ENCODE measurements around the gene SURF1.

Gene SURF1

DNA sequence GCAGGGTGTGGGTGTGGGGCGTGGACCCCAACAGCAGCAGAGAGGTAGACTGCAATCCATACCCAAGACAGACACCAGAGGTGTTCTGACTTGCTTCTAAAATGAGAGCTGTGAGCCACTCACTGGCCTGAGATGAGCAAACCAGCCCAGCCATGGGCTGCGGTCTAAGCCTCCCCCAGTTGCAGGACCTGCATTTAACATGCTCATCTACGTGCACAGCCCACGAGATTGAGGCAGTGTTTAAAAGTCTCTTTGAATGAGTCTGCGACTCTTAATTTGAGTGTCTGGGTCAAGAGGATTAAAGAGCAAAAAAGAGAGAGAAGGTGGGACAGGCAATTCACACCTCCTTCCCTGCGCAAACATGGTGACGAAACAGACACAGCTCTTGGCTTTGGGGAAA is 13.6 kb upstream of the SURF1 start:
- no peak for DNase-seq (ENCODE audit: low read depth)
- no peak overlapping the region for H3K4me3 ChIP-seq (ENCODE audit: low read length)
- TF ChIP-seq CTCF (IDR thresholded peaks at IDR 0.05; ENCODE audit: insufficient read depth, low read depth, low read length, missing control alignments), result no peak

DNA sequence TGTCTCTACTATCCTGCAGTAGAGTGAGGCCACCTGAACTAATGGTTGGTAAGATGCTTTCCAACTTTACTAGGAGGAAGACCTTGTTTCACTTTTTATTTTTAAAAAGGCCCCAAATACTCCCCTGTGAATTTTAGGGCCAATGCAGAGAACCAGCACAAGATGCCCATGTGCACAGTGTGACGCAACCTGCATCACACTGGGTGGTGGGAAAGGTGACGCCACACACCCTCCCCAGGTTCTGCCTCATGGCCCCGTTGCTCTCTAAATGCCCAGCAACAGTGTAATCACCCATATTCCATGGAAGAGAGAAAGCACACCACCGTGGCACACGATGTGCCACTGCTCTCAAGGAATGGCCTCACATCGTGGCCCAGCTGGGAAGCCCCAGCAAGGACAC is 13.1 kb upstream of the SURF1 start:
- DNase-seq (ENCODE audit: low read depth), result no peak
- TF ChIP-seq CTCF (IDR thresholded peaks at IDR 0.05; ENCODE audit: insufficient read depth, low read depth, low read length, missing control alignments), result no peak
- H3K4me3 ChIP-seq (ENCODE audit: low read length), result no peak overlapping the region

DNA sequence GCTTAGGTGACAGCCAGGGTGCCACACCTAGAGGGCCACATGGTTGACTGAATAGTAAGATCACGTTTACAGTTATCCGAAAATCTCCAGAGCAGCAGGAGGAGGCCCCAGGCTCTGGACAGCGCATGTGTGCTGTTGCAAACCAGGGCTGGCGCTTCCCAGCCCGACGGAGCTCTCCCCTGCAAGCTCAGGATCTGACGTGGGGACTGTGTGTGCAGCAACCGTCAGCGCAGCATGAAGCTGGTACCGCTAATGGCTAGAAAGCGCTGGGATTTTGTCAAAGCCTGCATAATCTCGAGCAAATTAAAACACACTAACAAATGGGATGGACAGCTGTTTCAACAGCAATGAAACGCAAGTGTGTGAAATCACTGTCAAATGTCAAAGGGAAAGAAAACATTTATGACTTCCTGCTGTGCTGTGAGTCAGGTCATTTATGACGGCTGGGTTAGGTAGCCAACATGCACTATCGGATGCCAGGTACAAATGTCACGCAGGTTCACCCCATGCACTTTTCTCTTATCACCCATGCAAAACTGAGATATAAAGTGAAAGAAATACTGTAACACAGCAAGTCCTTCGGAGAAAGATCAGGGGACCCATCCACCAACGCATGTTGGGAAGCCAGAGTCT is 12.1 kb upstream of the SURF1 start:
- H3K4me3 ChIP-seq (ENCODE audit: low read length), result no peak overlapping the region
- no peak for DNase-seq (ENCODE audit: low read depth)

DNA sequence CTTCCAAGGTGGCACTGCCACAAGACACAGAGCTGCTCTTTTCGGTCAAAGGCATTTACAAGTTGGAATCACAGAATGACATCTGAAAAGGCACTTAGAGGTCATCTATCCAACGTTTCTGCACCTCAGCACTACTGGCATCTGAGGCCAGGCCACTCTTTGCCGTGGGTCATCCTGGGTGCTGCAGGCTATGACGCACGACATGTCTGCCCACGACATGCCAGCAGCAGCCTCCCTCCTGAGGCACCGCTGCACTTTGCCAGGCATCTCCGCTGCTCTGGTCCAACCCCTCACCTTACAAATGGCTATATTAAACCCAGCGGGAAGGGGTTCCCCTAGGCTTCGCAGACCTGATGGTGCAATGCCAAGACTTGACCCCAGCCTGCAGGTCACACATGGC is 11.5 kb upstream of the SURF1 start:
- no peak for TF ChIP-seq CTCF (IDR thresholded peaks at IDR 0.05; ENCODE audit: insufficient read depth, low read depth, low read length, missing control alignments)

More for the DNA sequence above, 12.1 kb upstream of the SURF1 start:
- TF ChIP-seq CTCF (IDR thresholded peaks at IDR 0.05; ENCODE audit: insufficient read depth, low read depth, low read length, missing control alignments), result no peak

GRCh38 chr9:133367221-133367620 is 10.9 kb upstream of the SURF1 start:
- H3K4me3 ChIP-seq (ENCODE audit: low read length), result no peak overlapping the region
- no peak for DNase-seq (ENCODE audit: low read depth)
- TF ChIP-seq CTCF (IDR thresholded peaks at IDR 0.05; ENCODE audit: insufficient read depth, low read depth, low read length, missing control alignments), result no peak

More for the DNA sequence above, 11.5 kb upstream of the SURF1 start:
- no peak overlapping the region for H3K4me3 ChIP-seq (ENCODE audit: low read length)
- no peak for DNase-seq (ENCODE audit: low read depth)

- no peak for DNase-seq (ENCODE audit: low read depth)
- H3K4me3 ChIP-seq (ENCODE audit: low read length), result no peak overlapping the region
- TF ChIP-seq CTCF (IDR thresholded peaks at IDR 0.05; ENCODE audit: insufficient read depth, low read depth, low read length, missing control alignments), result no peak
Measured at GRCh38 chr9:133366435-133366834, 10.1 kb upstream of the SURF1 start.

- TF ChIP-seq CTCF (IDR thresholded peaks at IDR 0.05; ENCODE audit: insufficient read depth, low read depth, low read length, missing control alignments), result no peak
- H3K4me3 ChIP-seq (ENCODE audit: low read length), result no peak overlapping the region
Measured at GRCh38 chr9:133362359-133363044, 6.2 kb upstream of the SURF1 start.

More at GRCh38 chr9:133362359-133363044, 6.2 kb upstream of the SURF1 start:
- peak; percentile 27 for DNase-seq (ENCODE audit: low read depth)

Data from epithelial cell of esophagus (primary cell).